Measurements from ENCODE around the gene ITPK1.

Gene ITPK1

DNA sequence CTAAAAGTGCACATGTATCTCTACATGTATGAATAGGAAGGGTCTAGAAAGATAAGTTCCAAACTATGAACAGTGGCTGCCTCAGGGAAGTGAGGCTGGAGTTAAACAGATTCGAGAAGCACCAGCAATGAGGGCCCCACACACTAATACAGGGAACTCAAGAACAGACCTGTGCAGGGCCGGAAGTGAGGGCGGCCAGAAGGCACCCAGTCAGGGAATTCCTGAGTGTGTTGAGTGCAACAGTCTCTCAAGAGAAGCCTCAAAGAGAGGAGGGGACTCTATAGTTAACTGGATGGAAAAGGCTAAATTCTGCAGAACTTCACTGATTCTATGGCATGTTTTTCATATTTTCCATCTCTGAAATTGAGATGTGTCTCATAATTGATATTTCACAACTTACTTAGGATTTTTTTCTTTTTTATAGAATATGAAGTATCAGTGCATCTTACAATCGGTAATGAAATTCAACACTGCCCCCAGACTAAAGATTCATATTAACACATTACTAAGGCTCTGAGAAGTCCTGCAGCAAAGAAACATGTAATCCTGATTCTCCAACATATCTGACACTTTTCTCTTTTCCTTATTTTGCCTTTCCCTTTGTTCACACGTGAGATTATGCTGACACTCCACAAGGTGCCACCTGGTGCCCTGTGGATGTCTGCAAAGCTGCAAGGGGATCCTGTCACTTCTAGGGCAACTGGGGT is 131.5 kb downstream of the ITPK1 start:
- no peaks in the 10 kb centered on the region for H3F3A ChIP-seq (ENCODE audit: insufficient read depth, low read length)
- no peak overlapping the region for H3K4me3 ChIP-seq (ENCODE audit: low read length)
- H3K27me3 ChIP-seq (replicated peaks; ENCODE audit: insufficient read depth, low read length): no peaks in the 10 kb centered on the region
- no peaks in the 10 kb centered on the region for H3K9me3 ChIP-seq (replicated peaks; ENCODE audit: insufficient read depth, low read length)
- no peaks in the 10 kb centered on the region for H3K9me2 ChIP-seq (replicated peaks; ENCODE audit: insufficient read depth, low read length)
- TF ChIP-seq, protein P1, sequence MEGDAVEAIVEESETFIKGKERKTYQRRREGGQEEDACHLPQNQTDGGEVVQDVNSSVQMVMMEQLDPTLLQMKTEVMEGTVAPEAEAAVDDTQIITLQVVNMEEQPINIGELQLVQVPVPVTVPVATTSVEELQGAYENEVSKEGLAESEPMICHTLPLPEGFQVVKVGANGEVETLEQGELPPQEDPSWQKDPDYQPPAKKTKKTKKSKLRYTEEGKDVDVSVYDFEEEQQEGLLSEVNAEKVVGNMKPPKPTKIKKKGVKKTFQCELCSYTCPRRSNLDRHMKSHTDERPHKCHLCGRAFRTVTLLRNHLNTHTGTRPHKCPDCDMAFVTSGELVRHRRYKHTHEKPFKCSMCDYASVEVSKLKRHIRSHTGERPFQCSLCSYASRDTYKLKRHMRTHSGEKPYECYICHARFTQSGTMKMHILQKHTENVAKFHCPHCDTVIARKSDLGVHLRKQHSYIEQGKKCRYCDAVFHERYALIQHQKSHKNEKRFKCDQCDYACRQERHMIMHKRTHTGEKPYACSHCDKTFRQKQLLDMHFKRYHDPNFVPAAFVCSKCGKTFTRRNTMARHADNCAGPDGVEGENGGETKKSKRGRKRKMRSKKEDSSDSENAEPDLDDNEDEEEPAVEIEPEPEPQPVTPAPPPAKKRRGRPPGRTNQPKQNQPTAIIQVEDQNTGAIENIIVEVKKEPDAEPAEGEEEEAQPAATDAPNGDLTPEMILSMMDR (IDR thresholded peaks at IDR 0.05; ENCODE audit: low read length): no peak
- TF ChIP-seq EZH2 (optimal IDR thresholded peaks at IDR 0.05; ENCODE audit: low read depth, low read length) (no peak), EZH2phosphoT487 (IDR thresholded peaks at IDR 0.05; ENCODE audit: low read length) (no peak)
- H3K36me3 ChIP-seq (replicated peaks; ENCODE audit: insufficient read depth, low read length): no peaks in the 10 kb centered on the region
- H4K20me1 ChIP-seq (ENCODE audit: insufficient read depth, low read length): no peaks in the 10 kb centered on the region
- H3K79me2 ChIP-seq (ENCODE audit: low read length): no peaks in the 10 kb centered on the region
- H3K4me2 ChIP-seq (ENCODE audit: low read depth, low read length): no peak overlapping the region
- DNase-seq: no peak
- H3K4me1 ChIP-seq (ENCODE audit: low read length): no peaks in the 10 kb centered on the region
- no peak overlapping the region for H2AFZ ChIP-seq (ENCODE audit: low read length)
- H3K27ac ChIP-seq (ENCODE audit: low read length): no peak overlapping the region
- no peak overlapping the region for H3K9ac ChIP-seq (ENCODE audit: low read length)

DNA sequence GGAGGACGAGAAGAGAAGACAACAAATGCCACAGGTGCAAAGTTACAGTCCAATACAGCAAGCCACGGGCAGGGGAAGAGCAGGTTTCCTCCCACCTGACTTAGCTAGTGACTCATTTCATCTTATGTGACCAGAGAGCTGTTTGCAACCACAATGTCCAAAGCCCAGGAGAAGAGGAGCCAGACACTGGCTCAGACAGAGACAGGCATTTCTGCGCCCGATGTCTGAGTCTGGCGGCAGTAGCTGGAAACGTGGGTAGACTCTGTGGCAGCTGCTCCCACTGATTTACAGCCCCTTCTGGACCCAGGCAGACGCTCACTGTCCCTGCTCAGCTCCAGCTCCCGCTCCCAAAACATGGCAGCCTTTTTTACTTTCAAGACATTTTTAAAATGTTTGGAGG is 132.8 kb downstream of the ITPK1 start:
- Histone ChIP-seq H3K4me1 (ENCODE audit: low read length) (no peaks in the 10 kb centered on the region), H3K9me3 (replicated peaks; ENCODE audit: insufficient read depth, low read length) (no peaks in the 10 kb centered on the region), H3K4me2 (ENCODE audit: low read depth, low read length) (no peak overlapping the region)

DNA sequence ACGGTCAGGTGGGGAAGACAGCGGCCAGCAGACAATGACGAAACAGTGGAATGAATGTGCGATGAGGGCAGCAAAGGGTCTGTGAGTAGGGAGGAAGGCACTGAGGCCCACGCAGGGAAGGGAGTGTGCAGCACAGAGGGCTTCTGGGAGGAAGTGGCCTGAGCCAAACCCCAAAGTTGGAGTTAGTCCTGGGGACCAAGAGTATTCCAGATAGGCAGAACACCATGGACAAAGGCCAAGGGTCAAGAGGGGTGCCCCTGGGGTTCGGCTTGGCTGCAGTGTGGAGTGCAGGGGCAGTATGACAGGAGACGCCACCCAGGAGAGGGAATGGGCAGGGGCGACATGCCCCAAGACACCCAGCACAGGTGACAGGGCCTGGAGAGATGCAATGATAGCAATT is 134.0 kb downstream of the ITPK1 start:
- no peak overlapping the region for H2AFZ ChIP-seq (ENCODE audit: low read length)
- no peaks in the 10 kb centered on the region for H4K20me1 ChIP-seq (ENCODE audit: insufficient read depth, low read length)
- DNase-seq: no peak
- H3F3A ChIP-seq (ENCODE audit: insufficient read depth, low read length): no peaks in the 10 kb centered on the region
- no peaks in the 10 kb centered on the region for H3K4me1 ChIP-seq (ENCODE audit: low read length)
- TF ChIP-seq EZH2phosphoT487 (IDR thresholded peaks at IDR 0.05; ENCODE audit: low read length) (no peak), EZH2 (optimal IDR thresholded peaks at IDR 0.05; ENCODE audit: low read depth, low read length) (no peak)
- TF ChIP-seq, protein P1 (IDR thresholded peaks at IDR 0.05; ENCODE audit: low read length): no peak
- H3K4me3 ChIP-seq (ENCODE audit: low read length): no peak overlapping the region
- H3K36me3 ChIP-seq (replicated peaks; ENCODE audit: insufficient read depth, low read length): no peaks in the 10 kb centered on the region
- H3K27me3 ChIP-seq (replicated peaks; ENCODE audit: insufficient read depth, low read length): no peaks in the 10 kb centered on the region
- no peaks in the 10 kb centered on the region for H3K9me3 ChIP-seq (replicated peaks; ENCODE audit: insufficient read depth, low read length)
- no peaks in the 10 kb centered on the region for H3K9me2 ChIP-seq (replicated peaks; ENCODE audit: insufficient read depth, low read length)
- H3K27ac ChIP-seq (ENCODE audit: low read length): no peak overlapping the region
- no peak overlapping the region for H3K9ac ChIP-seq (ENCODE audit: low read length)
- no peaks in the 10 kb centered on the region for H3K79me2 ChIP-seq (ENCODE audit: low read length)
- H3K4me2 ChIP-seq (ENCODE audit: low read depth, low read length): no peak overlapping the region

More for the DNA sequence above, 132.8 kb downstream of the ITPK1 start:
- no peaks in the 10 kb centered on the region for H4K20me1 ChIP-seq (ENCODE audit: insufficient read depth, low read length)
- no peaks in the 10 kb centered on the region for H3K9me2 ChIP-seq (replicated peaks; ENCODE audit: insufficient read depth, low read length)
- no peak overlapping the region for H3K9ac ChIP-seq (ENCODE audit: low read length)
- no peak for DNase-seq
- TF ChIP-seq EZH2phosphoT487 (IDR thresholded peaks at IDR 0.05; ENCODE audit: low read length) (no peak), EZH2 (optimal IDR thresholded peaks at IDR 0.05; ENCODE audit: low read depth, low read length) (no peak)
- TF ChIP-seq, protein P1 (IDR thresholded peaks at IDR 0.05; ENCODE audit: low read length): no peak
- H3K27me3 ChIP-seq (replicated peaks; ENCODE audit: insufficient read depth, low read length): no peaks in the 10 kb centered on the region
- no peak overlapping the region for H2AFZ ChIP-seq (ENCODE audit: low read length)
- H3K27ac ChIP-seq (ENCODE audit: low read length): no peak overlapping the region
- H3F3A ChIP-seq (ENCODE audit: insufficient read depth, low read length): no peaks in the 10 kb centered on the region
- no peaks in the 10 kb centered on the region for H3K36me3 ChIP-seq (replicated peaks; ENCODE audit: insufficient read depth, low read length)
- no peak overlapping the region for H3K4me3 ChIP-seq (ENCODE audit: low read length)
- no peaks in the 10 kb centered on the region for H3K79me2 ChIP-seq (ENCODE audit: low read length)
